H1 (cell line): ENCODE data around the gene ZNF468. TPM values are rescaled to one million over a fixed set of nuclear protein-coding genes. Genes with fewer than 3 reads are reported as not detected.

ENCODE experiments used
- polyA plus RNA-seq, 7 experiments: library from polyadenylated mRNA; depleted of rRNA in 3 of 7; stranded (reverse) in 5 of 7; unstranded in 2 of 7; fragments of >200 nt in 5 of 7; fragments of 200-250 nt in 2 of 7; gene quantifications; 1 replicate in 5 of 7; 2 replicates in 1 of 7; 4 replicates in 1 of 7; pipeline versions ENCODE4 v1.2.1 to v1.2.3, GENCODE V29; 2011 to 2013; ENCODE audit warnings: missing spikeins in 2 of 7, mixed read lengths in 2 of 7
- small RNA-seq: library from polyadenylated mRNA; stranded (forward); fragments of <200 nt; extraction: miRNeasy Mini kit (QIAGEN cat#:217004); gene quantifications from one replicate; pipeline ENCODE3, GENCODE V24; 2013; ENCODE audit not compliant: insufficient read depth
- total RNA-seq: library from RNA; stranded (reverse); fragmentation: NEBNext Ultra II Directional; extraction: Animal tissue kit (Norgen Biotek cat#: 25700); gene quantifications from 2 replicates; pipeline ENCODE4 v1.2.1, GENCODE V29; 2021

The ZNF468 gene
- total and polyA plus RNA-seq, 2 of the 8 experiments (the other 6 are each of a cell fraction or from before 2014, with no cell fraction given) = 13.5 to 26.1 TPM

Small RNA genes lying within 50 kb of the gene (small RNA-seq; reads per million reads assigned to genes)
- gene ZNF320 = 2.1 reads per million, percentile 17 among the genes with 10 or more reads in this experiment

Other genes starting within 250 kb of the ZNF468 start
- gene ZNF83, start 219.3 kb downstream of the ZNF468 start, total RNA-seq = 19.4 and 19.7 TPM in 2 replicates
- gene ZNF83, start 219.3 kb downstream of the ZNF468 start, polyA plus RNA-seq (2011; rRNA removed) = 9.8 and 13.2 TPM in 2 replicates
- gene ZNF611, start 122.6 kb downstream of the ZNF468 start, total RNA-seq = 17.7 and 19.0 TPM in 2 replicates
- 1.9 and 2.2 TPM in 2 replicates for gene ZNF611, start 122.6 kb downstream of the ZNF468 start, polyA plus RNA-seq (2011; rRNA removed)
- 5.9 and 8.0 TPM in 2 replicates for gene ZNF600, start 70.8 kb downstream of the ZNF468 start, total RNA-seq
- 2.1 and 3.2 TPM in 2 replicates for gene ZNF600, start 70.8 kb downstream of the ZNF468 start, polyA plus RNA-seq (2011; rRNA removed)
- 22.8 and 23.0 TPM in 2 replicates for gene ZNF28, start 36.0 kb downstream of the ZNF468 start, total RNA-seq
- gene ZNF28, start 36.0 kb downstream of the ZNF468 start, polyA plus RNA-seq (2011; rRNA removed) = 5.5 and 7.3 TPM in 2 replicates
- 22.7 and 26.8 TPM in 2 replicates for gene ZNF320, start 40.0 kb upstream of the ZNF468 start, total RNA-seq
- 20.6 and 20.8 TPM in 2 replicates for gene ZNF320, start 40.0 kb upstream of the ZNF468 start, polyA plus RNA-seq (2011; rRNA removed)
- 8.6 and 8.7 TPM in 2 replicates for gene ZNF888, start 65.8 kb upstream of the ZNF468 start, total RNA-seq
- 0.86 and 1.1 TPM in 2 replicates for gene ZNF888, start 65.8 kb upstream of the ZNF468 start, polyA plus RNA-seq (2011; rRNA removed)
- gene ZNF816, start 105.3 kb upstream of the ZNF468 start, total RNA-seq = 12.2 and 13.2 TPM in 2 replicates
- gene ZNF816, start 105.3 kb upstream of the ZNF468 start, polyA plus RNA-seq (2011; rRNA removed) = 2.4 and 2.7 TPM in 2 replicates
- gene ERVV-1, start 156.3 kb upstream of the ZNF468 start, total RNA-seq = not detected in 2 replicates
- not detected in 2 replicates for gene ERVV-1, start 156.3 kb upstream of the ZNF468 start, polyA plus RNA-seq (2011; rRNA removed)
- gene ERVV-2, start 187.1 kb upstream of the ZNF468 start, total RNA-seq = not detected in 2 replicates
- 0.03 TPM in 1 of 2 replicates, not detected in the other for gene ERVV-2, start 187.1 kb upstream of the ZNF468 start, polyA plus RNA-seq (2011; rRNA removed)
- 28.3 and 31.2 TPM in 2 replicates for gene ZNF160, start 245.8 kb upstream of the ZNF468 start, total RNA-seq
- 15.8 and 29.0 TPM in 2 replicates for gene ZNF160, start 245.8 kb upstream of the ZNF468 start, polyA plus RNA-seq (2011; rRNA removed)